A172 (cell line): ENCODE measurements around the gene SLFN12. TPM values are rescaled to one million over a fixed set of nuclear protein-coding genes. Genes with fewer than 3 reads are reported as not detected.

Source experiments
- total RNA-seq: library from RNA; depleted of rRNA; stranded (reverse); fragments of >200 nt; shearing (Covaris generic); gene quantifications from 2 replicates; pipeline ENCODE4 v1.2.3, GENCODE V29; 2014; rRNA removed

SLFN12 gene
- total RNA-seq, 1 experiment from 2014 or later: 47.9 TPM

Other genes starting within 250 kb of the SLFN12 start
- not detected in 2 replicates for gene SLC35G3, start 238.1 kb downstream of the SLFN12 start, total RNA-seq
- gene SLFN5, start 189.4 kb downstream of the SLFN12 start, total RNA-seq: 7.6 and 17.0 TPM in 2 replicates
- 37.2 and 54.4 TPM in 2 replicates for gene SLFN11, start 58.9 kb downstream of the SLFN12 start, total RNA-seq
- 0.52 and 0.84 TPM in 2 replicates for gene SLFN13, start 16.3 kb upstream of the SLFN12 start, total RNA-seq
- not detected in 2 replicates for gene SLFN12L, start 105.2 kb upstream of the SLFN12 start, total RNA-seq
- not detected in 2 replicates for gene SLFN14, start 128.3 kb upstream of the SLFN12 start, total RNA-seq
- gene PEX12, start 146.1 kb upstream of the SLFN12 start, total RNA-seq: 11.5 and 13.0 TPM in 2 replicates
- gene AP2B1, start 154.8 kb upstream of the SLFN12 start, total RNA-seq: 96.1 and 98.1 TPM in 2 replicates